Stimulated activated CD4-positive, alpha-beta T cell treated with anti-CD3 and anti-CD28 coated beads, Interleukin-4, amount 100 ng/mL, for 48 hours (primary cell): Measurements from ENCODE around the gene ABCA8.

ENCODE experiments used
- DNase-seq, 2 donors: peaks; one replicate each; pipeline ENCODE4 v3.0.0-alpha.2; 2020; ENCODE audit warnings: low read depth in 2 of 2

The ABCA8 gene

GRCh38 chr17:68942389-68942788 is 12.8 kb downstream of the ABCA8 start:
- DNase-seq = no peak

- DNase-seq = no peak
Observed at GRCh38 chr17:68941761-68942160, 13.4 kb downstream of the ABCA8 start.

- DNase-seq = no peak
Observed at GRCh38 chr17:68939195-68939594, 16.0 kb downstream of the ABCA8 start.

- DNase-seq = no peak
Observed at GRCh38 chr17:68937890-68938514, 17.2 kb downstream of the ABCA8 start.

GRCh38 chr17:68927516-68927915 is 27.7 kb downstream of the ABCA8 start:
- DNase-seq = no peak

- DNase-seq = no peak
Observed at GRCh38 chr17:68924793-68925720, 30.1 kb downstream of the ABCA8 start.

- no peak for DNase-seq
Observed at GRCh38 chr17:68910789-68911431, 44.3 kb downstream of the ABCA8 start.

GRCh38 chr17:68910251-68910705 is 44.9 kb downstream of the ABCA8 start:
- DNase-seq = no peak

GRCh38 chr17:68909066-68909465 is 46.1 kb downstream of the ABCA8 start:
- DNase-seq = no peak

GRCh38 chr17:68908045-68908444 is 47.1 kb downstream of the ABCA8 start:
- no peak for DNase-seq

- DNase-seq = no peak
Observed at GRCh38 chr17:68906638-68907037, 48.6 kb downstream of the ABCA8 start.

- DNase-seq = no peak
Observed at GRCh38 chr17:68903286-68903685, 51.9 kb downstream of the ABCA8 start.

GRCh38 chr17:68897557-68897956 is 57.6 kb downstream of the ABCA8 start:
- no peak for DNase-seq

- DNase-seq = no peak
Observed at GRCh38 chr17:68892658-68893057, 62.5 kb downstream of the ABCA8 start.

- no peak for DNase-seq
Observed at GRCh38 chr17:68892193-68892592, 63.0 kb downstream of the ABCA8 start.

GRCh38 chr17:68886401-68886800 is 68.8 kb downstream of the ABCA8 start:
- no peak for DNase-seq

GRCh38 chr17:68884888-68885287 is 70.3 kb downstream of the ABCA8 start:
- DNase-seq = no peak

- no peak for DNase-seq
Observed at GRCh38 chr17:68878226-68878885, 76.8 kb downstream of the ABCA8 start.

GRCh38 chr17:68871447-68871846 is 83.7 kb downstream of the ABCA8 start:
- no peak for DNase-seq

GRCh38 chr17:68870976-68871375 is 84.2 kb downstream of the ABCA8 start:
- no peak for DNase-seq

GRCh38 chr17:68870161-68870826 is 84.9 kb downstream of the ABCA8 start:
- DNase-seq = no peak
